Transverse colon (tissue), 4 donors: ENCODE measurements around the gene SF3B3. TPM values are rescaled to one million over a fixed set of nuclear protein-coding genes. Genes with fewer than 3 reads are reported as not detected.

ENCODE experiments used
- DNase-seq: peaks from one replicate; pipeline ENCODE4 v3.0.0-alpha.2; 2019
- H3K27ac ChIP-seq, 4 donors: fragments of 200-600 bp; sonication (generic); 2 replicates each; pipeline ENCODE4 v1.5.1; 2016 to 2018; ENCODE audit warnings: inconsistent platforms in 4 of 4
- H3K27me3 ChIP-seq: fragments of 200-600 bp; sonication (generic); 2 replicates; pipeline ENCODE4 v1.5.1; 2017; ENCODE audit warnings: inconsistent platforms
- H3K36me3 ChIP-seq, 4 donors: fragments of 200-600 bp; sonication (generic); 2 replicates each; pipeline ENCODE4 v1.5.1; 2017 to 2019; ENCODE audit warnings: inconsistent platforms in 4 of 4
- H3K4me1 ChIP-seq, 4 donors: fragments of 200-600 bp; sonication (generic); 2 replicates each; pipeline ENCODE4 v1.5.1; 2017 to 2020; ENCODE audit warnings: inconsistent platforms in 4 of 4
- H3K4me3 ChIP-seq, 4 donors: fragments of 200-600 bp; sonication (generic); 1 replicate in 1 of 4; 2 replicates in 3 of 4; pipeline versions ENCODE4 v1.5.1 to v1.6.1; 2017 to 2019; ENCODE audit warnings: inconsistent platforms in 4 of 4
- H3K9me3 ChIP-seq, 2 donors: fragments of 200-600 bp; sonication (generic); 2 replicates each; pipeline ENCODE4 v1.5.1; 2017 to 2019; ENCODE audit warnings: inconsistent platforms in 2 of 2
- EP300 ChIP-seq: sonication (generic); formaldehyde crosslinking; IDR thresholded peaks from one replicate; pipeline ENCODE4 v1.6.1; 2017; ENCODE audit warnings: antibody characterized with exemption, low read depth
- POLR2A ChIP-seq: fragments of 450-650 bp; IDR thresholded peaks from one replicate; pipeline ENCODE4 v1.6.1; 2016; ENCODE audit warnings: antibody characterized with exemption, mild to moderate bottlenecking, moderate library complexity
- POLR2AphosphoS5 ChIP-seq, 3 donors: sonication (generic); formaldehyde crosslinking; IDR thresholded peaks; one replicate each; pipeline ENCODE4 v1.6.1; 2016; ENCODE audit warnings: antibody characterized with exemption in 3 of 3
- WGBS, 2 donors: methylation state at CpG; one replicate each; pipeline ENCODE4 v1.1.5; 2018; ENCODE audit warnings: low coverage in 1 of 2; 5-methylcytosine and 5-hydroxymethylcytosine counted together
- in situ Hi-C, 4 donors: fragments of 200-750 bp; cut with MboI; loops; one replicate each; pipeline versions ENCODE4 v1.15.0 to v1.15.1; 2017; ENCODE audit warnings: low sequenced_read_pairs in 3 of 4, low pct_ligation_motif_present in 1 of 4, low pct_unique_long_range_greater_than_20kb in 1 of 4
- intact Hi-C: fragments of 100-400 bp; cut with DNase I; formaldehyde crosslinking; loops from one replicate; pipeline ENCODE4 v1.15.1; 2023; ENCODE audit warnings: low total_unique reads
- total RNA-seq, 4 donors: library from RNA; depleted of rRNA; stranded (reverse); fragments of >200 nt; gene quantifications; one replicate each; pipeline ENCODE4 v1.1.0, GENCODE V29; 2016
- TF ChIP-seq, protein P1 (sequence below), 5 experiments: fragments of 200-600 bp in 3 of 5; fragments of 450-650 bp in 2 of 5; sonication (generic) in 3 of 5; IDR thresholded peaks; 1 replicate in 2 of 5; 2 replicates in 3 of 5; pipeline ENCODE4 v1.5.1; 2016 to 2017; ENCODE audit warnings: antibody characterized with exemption in 5 of 5, inconsistent platforms in 3 of 5, mild to moderate bottlenecking in 2 of 5, moderate library complexity in 1 of 5

SF3B3 gene
- total RNA-seq, 4 donors from 2014 or later: 59.5 to 135 (median 72.8) TPM

DNA sequence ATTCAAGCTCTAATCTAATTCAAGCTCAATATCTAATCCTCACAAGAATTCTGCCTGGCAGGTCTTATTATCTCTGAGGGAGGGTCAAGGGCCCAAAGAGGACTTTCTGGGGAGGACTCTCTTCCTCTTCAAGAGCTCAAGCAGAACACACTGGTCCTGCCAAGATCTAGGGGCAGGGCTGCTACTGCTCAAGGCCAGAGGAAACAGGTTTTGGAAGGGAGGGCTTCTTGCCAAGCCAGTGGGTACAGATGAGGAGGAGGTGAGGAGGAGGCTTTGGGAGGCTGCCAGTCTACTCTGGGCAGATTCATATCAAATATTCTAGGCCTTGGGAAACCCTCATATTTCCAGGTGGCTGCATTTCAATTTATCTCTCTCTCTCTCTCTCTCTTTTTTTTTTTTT, 71.0 kb downstream of the SF3B3 start:
- intact Hi-C loops: no loop called here
- DNase-seq: no peak
- in situ Hi-C loops: no loop called here
- no peaks in the 10 kb centered on the region for H3K9me3 ChIP-seq
- TF ChIP-seq EP300 (no peak), POLR2A (no peak), POLR2AphosphoS5 (IDR thresholded peaks at IDR 0.05) (no peak)
- TF ChIP-seq, protein P1, sequence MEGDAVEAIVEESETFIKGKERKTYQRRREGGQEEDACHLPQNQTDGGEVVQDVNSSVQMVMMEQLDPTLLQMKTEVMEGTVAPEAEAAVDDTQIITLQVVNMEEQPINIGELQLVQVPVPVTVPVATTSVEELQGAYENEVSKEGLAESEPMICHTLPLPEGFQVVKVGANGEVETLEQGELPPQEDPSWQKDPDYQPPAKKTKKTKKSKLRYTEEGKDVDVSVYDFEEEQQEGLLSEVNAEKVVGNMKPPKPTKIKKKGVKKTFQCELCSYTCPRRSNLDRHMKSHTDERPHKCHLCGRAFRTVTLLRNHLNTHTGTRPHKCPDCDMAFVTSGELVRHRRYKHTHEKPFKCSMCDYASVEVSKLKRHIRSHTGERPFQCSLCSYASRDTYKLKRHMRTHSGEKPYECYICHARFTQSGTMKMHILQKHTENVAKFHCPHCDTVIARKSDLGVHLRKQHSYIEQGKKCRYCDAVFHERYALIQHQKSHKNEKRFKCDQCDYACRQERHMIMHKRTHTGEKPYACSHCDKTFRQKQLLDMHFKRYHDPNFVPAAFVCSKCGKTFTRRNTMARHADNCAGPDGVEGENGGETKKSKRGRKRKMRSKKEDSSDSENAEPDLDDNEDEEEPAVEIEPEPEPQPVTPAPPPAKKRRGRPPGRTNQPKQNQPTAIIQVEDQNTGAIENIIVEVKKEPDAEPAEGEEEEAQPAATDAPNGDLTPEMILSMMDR (IDR thresholded peaks at IDR 0.05): no peak
- H3K4me1 ChIP-seq: peaks cover 7 to 24% (median 11%) of the 10 kb centered on the region in 4 donors
- H3K27me3 ChIP-seq: no peaks in the 10 kb centered on the region
- H3K27ac ChIP-seq: no peak overlapping the region
- no peaks in the 10 kb centered on the region for H3K36me3 ChIP-seq
- H3K4me3 ChIP-seq: no peak overlapping the region

DNA sequence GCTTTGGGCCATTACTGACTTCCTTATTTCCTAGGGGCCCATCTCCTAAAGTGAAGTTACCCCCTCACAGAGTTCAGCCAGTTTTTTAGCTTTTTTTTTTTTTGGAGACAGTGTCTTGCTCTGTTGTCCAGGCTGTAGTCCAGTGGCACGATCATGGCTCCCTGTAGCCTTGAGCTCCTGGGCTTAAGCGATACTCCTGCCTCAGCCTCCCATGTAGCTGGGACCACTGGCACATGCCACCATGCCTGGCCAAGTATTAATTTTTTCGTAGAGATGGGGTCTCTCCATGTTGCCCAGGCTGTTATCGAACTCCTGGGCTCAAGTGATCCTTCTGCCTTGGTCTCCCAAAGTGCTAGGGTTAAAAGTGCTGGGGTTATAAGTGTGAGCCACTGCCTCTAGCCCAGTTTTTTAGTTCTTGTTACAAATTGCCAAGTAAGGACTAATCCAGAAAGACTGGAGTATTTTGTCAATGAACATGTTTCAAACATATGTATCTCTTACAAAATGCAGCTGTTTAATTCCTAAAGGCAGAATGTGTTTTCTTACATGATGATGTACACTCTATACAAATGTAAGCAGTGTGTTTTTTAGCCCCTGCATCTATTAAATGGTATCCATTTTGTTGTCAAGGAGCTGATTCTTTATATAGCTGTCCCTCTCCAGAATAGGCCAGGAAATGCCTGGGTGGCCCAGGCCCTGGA, 73.7 kb downstream of the SF3B3 start:
- TF ChIP-seq, protein P1 (IDR thresholded peaks at IDR 0.05): no peak
- TF ChIP-seq POLR2AphosphoS5 (IDR thresholded peaks at IDR 0.05) (no peak), EP300 (no peak), POLR2A (no peak)
- 60 to 89% methylated on average over 1 to 4 of the region's 4 CpGs for WGBS, 2 donors
- DNase-seq: no peak
- Histone ChIP-seq H3K4me1 (peaks cover 0 to 7% (median under 1%) of the 10 kb centered on the region in 4 donors), H3K9me3 (no peaks in the 10 kb centered on the region), H3K27me3 (no peaks in the 10 kb centered on the region), H3K4me3 (no peak overlapping the region), H3K36me3 (no peaks in the 10 kb centered on the region), H3K27ac (no peak overlapping the region)
- in situ Hi-C loops: no loop called here
- intact Hi-C loops: no loop called here

DNA sequence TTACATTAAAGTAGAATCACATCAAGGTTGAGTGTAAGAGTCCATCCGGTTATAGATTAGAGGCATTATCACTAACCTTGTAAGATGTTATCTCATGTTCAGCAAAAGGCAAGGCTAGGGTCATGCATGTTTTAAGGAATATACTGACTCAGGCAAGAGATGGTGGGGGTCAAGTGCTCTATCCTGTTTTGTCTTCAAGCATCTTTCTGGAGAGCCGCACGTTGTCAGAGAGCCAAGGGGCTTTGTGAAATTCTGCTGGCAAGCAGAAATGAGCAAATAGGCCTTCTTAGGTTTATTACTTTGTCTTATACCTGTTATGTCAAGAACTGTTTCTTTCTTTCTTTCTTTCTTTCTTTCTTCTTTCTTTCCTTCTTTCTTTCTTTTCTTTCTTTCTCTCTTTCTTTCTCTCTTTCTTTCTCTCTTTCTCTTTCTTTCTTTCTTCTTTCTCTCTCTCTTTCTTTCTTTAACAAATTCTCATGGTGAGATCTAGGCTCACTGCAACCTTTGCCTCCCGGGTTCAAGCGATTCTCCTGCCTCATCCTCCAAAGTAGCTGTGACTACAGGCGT, 75.4 kb downstream of the SF3B3 start:
- in situ Hi-C loops: no loop called here
- TF ChIP-seq POLR2A (no peak), POLR2AphosphoS5 (IDR thresholded peaks at IDR 0.05) (no peak), EP300 (no peak)
- TF ChIP-seq, protein P1 (IDR thresholded peaks at IDR 0.05): no peak
- Histone ChIP-seq H3K27ac (no peak overlapping the region), H3K4me1 (peaks cover 0 to 3% (median 0%) of the 10 kb centered on the region in 4 donors), H3K27me3 (no peaks in the 10 kb centered on the region), H3K4me3 (no peak overlapping the region), H3K9me3 (no peaks in the 10 kb centered on the region), H3K36me3 (no peaks in the 10 kb centered on the region)
- 79 to 97% methylated on average over 3 to 6 of the region's 6 CpGs for WGBS, 2 donors
- DNase-seq: no peak
- intact Hi-C loops: no loop called here

DNA sequence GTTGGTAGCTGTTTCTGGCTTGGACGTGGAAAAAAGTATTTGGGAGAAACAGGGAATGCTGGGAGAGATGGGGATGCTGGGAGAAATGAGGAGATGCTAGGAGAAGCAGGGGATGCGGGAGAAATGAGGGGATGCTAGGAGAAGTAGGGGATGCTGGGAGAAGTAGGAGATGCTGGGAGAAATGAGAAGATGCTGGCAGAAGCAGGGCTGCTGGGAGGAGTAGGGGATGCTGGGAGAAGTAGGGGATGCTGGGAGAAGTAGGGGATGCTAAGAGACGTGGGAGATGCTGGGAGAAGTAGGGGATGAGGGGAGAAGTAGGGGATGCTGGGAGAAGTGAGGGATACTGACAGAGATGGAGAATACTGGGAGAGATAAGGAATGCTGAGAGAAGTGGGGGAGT, 77.1 kb downstream of the SF3B3 start:
- H3K4me3 ChIP-seq: no peak overlapping the region
- in situ Hi-C loops (no loop called here), intact Hi-C loops (no loop called here)
- no peaks in the 10 kb centered on the region for H3K27me3 ChIP-seq
- DNase-seq: no peak
- WGBS, 2 donors: 78 to 81% methylated on average over 3 of the region's 3 CpGs
- no peaks in the 10 kb centered on the region for H3K9me3 ChIP-seq
- no peak overlapping the region for H3K27ac ChIP-seq
- TF ChIP-seq, protein P1 (IDR thresholded peaks at IDR 0.05): no peak
- TF ChIP-seq POLR2AphosphoS5 (IDR thresholded peaks at IDR 0.05) (no peak), POLR2A (no peak), EP300 (no peak)
- no peaks in the 10 kb centered on the region for H3K36me3 ChIP-seq
- no peaks in the 10 kb centered on the region for H3K4me1 ChIP-seq
